Measurements from ENCODE around the gene DHRS2. TPM values are rescaled to one million over a fixed set of nuclear protein-coding genes. Genes with fewer than 3 reads are reported as not detected.

The DHRS2 gene
- polyA plus RNA-seq, 1 of the 3 experiments (the other 2 are of a cell fraction), result 1.2 TPM

- Histone ChIP-seq H3K79me2 (ENCODE audit: insufficient read depth) (no peaks in the 10 kb centered on the region), H3F3A (replicated peaks; ENCODE audit: insufficient read depth) (no peaks in the 10 kb centered on the region), H4K20me1 (ENCODE audit: insufficient read depth) (no peaks in the 10 kb centered on the region), H3K9ac (no peak overlapping the region), H3K4me1 (ENCODE audit: control insufficient read depth in 1 of 2, insufficient read depth in 2 of 2, low read depth in 1 of 2, low read length in 1 of 2) (no peaks in the 10 kb centered on the region; a peak in 1 of 4 replicates), H3K4me3 (ENCODE audit: low read depth in 2 of 2, low read length in 1 of 2) (no peak overlapping the region), H3K27ac (ENCODE audit: low read depth in 2 of 2, low read length in 1 of 2) (no peak overlapping the region), H3K9me3 (no peaks in the 10 kb centered on the region), H2AFZ (ENCODE audit: low read depth) (no peak overlapping the region), H3K4me2 (no peak overlapping the region), H3K36me3 (replicated peaks in 1 of 2; ENCODE audit: control insufficient read depth in 1 of 2, insufficient read depth in 2 of 2, low read length in 1 of 2) (no peaks in the 10 kb centered on the region), H3K27me3 (ENCODE audit: insufficient read depth) (no peaks in the 10 kb centered on the region; the same call in 1 of the 2 replicates), H3K9me2 (no peaks in the 10 kb centered on the region)
- CTCF ChIA-PET, result interaction anchor here (1.9 to 4.6 kb wide), 2 partner anchors 29 to 73 kb away, joined by 5 to 21 read pairs; no protein-coding TSS in a partner anchor
- DNase-seq, result no peak
- POLR2A ChIA-PET, result no interaction called here
- WGBS (ENCODE audit: low lambda C conversion rate), result 51% methylated on average over 5 of the region's 5 CpGs
- TF ChIP-seq IRF3 (IDR thresholded peaks at IDR 0.05; ENCODE audit: low read depth, low read length) (no peak), FOSL2 (IDR thresholded peaks at IDR 0.05; ENCODE audit: borderline replicate concordance, low read depth) (no peak), TAF1 (IDR thresholded peaks at IDR 0.05; ENCODE audit: borderline replicate concordance, low read depth, low read length) (no peak), TCF12 (IDR thresholded peaks at IDR 0.05) (no peak), PBX3 (IDR thresholded peaks at IDR 0.05) (no peak), MEF2A (IDR thresholded peaks at IDR 0.05; ENCODE audit: borderline replicate concordance, low read depth) (no peak), NRF1 (IDR thresholded peaks at IDR 0.05; ENCODE audit: low read depth, low read length) (no peak), RFX5 (IDR thresholded peaks at IDR 0.05; ENCODE audit: low read length) (no peak), FOXJ3 (CRISPR knock-in tag; IDR thresholded peaks at IDR 0.05) (no peak), GABPA (IDR thresholded peaks at IDR 0.05; ENCODE audit: low read depth) (no peak), EZH2phosphoT487 (IDR thresholded peaks at IDR 0.05; ENCODE audit: borderline replicate concordance, low read depth) (no peak), FOXM1 (IDR thresholded peaks at IDR 0.05; ENCODE audit: low read depth) (no peak), TEAD4 (IDR thresholded peaks at IDR 0.05; ENCODE audit: borderline replicate concordance, insufficient read depth) (no peak), CHD2 (IDR thresholded peaks at IDR 0.05; ENCODE audit: low read length, partially characterized antibody) (no peak), SMC3 (IDR thresholded peaks at IDR 0.05; ENCODE audit: low read depth, low read length) (no peak), RAD21 (IDR thresholded peaks at IDR 0.05; ENCODE audit: low read length) (no peak), RCOR1 (IDR thresholded peaks at IDR 0.05; ENCODE audit: low read length) (no peak), RXRA (IDR thresholded peaks at IDR 0.05; ENCODE audit: borderline replicate concordance, low read depth) (no peak)
These were observed 25.4 kb downstream of the DHRS2 start for GRCh38 chr14:23661542-23661941.

GRCh38 chr14:23663127-23663526 lies 27.0 kb downstream of the DHRS2 start:
- no peaks in the 10 kb centered on the region for H4K20me1 ChIP-seq (ENCODE audit: insufficient read depth)
- no peak overlapping the region for H3K9ac ChIP-seq
- no peak overlapping the region for H3K4me3 ChIP-seq (ENCODE audit: low read depth in 2 of 2, low read length in 1 of 2)
- H3K4me2 ChIP-seq, result no peak overlapping the region
- no peak overlapping the region for H2AFZ ChIP-seq (ENCODE audit: low read depth)
- DNase-seq, result no peak
- WGBS (ENCODE audit: low lambda C conversion rate), result 65% methylated on average over 2 of the region's 2 CpGs
- no peaks in the 10 kb centered on the region; a peak in 1 of 4 replicates for H3K4me1 ChIP-seq (ENCODE audit: control insufficient read depth in 1 of 2, insufficient read depth in 2 of 2, low read depth in 1 of 2, low read length in 1 of 2)
- H3K9me2 ChIP-seq, result no peaks in the 10 kb centered on the region
- no peaks in the 10 kb centered on the region for H3K9me3 ChIP-seq
- CTCF ChIA-PET, result interaction anchor here (1.0 to 1.9 kb wide), 2 partner anchors 31 to 74 kb away, joined by 3 to 5 read pairs; no protein-coding TSS in a partner anchor
- no peaks in the 10 kb centered on the region for H3K79me2 ChIP-seq (ENCODE audit: insufficient read depth)
- POLR2A ChIA-PET, result no interaction called here
- no peak overlapping the region for H3K27ac ChIP-seq (ENCODE audit: low read depth in 2 of 2, low read length in 1 of 2)
- no peaks in the 10 kb centered on the region for H3F3A ChIP-seq (replicated peaks; ENCODE audit: insufficient read depth)
- TF ChIP-seq SIN3A (IDR thresholded peaks at IDR 0.05; ENCODE audit: borderline replicate concordance, low read depth, low read length) (no peak), ZBTB33 (IDR thresholded peaks at IDR 0.05; ENCODE audit: borderline replicate concordance, low read depth) (no peak), TCF12 (IDR thresholded peaks at IDR 0.05) (no peak), SMC3 (IDR thresholded peaks at IDR 0.05; ENCODE audit: low read depth, low read length) (no peak), NRF1 (IDR thresholded peaks at IDR 0.05; ENCODE audit: low read depth, low read length) (no peak), FOXM1 (IDR thresholded peaks at IDR 0.05; ENCODE audit: low read depth) (no peak), MEF2A (IDR thresholded peaks at IDR 0.05; ENCODE audit: borderline replicate concordance, low read depth) (no peak)
- H3K36me3 ChIP-seq (replicated peaks in 1 of 2; ENCODE audit: control insufficient read depth in 1 of 2, insufficient read depth in 2 of 2, low read length in 1 of 2), result no peaks in the 10 kb centered on the region
- H3K27me3 ChIP-seq (ENCODE audit: insufficient read depth), result no peaks in the 10 kb centered on the region; the same call in 1 of the 2 replicates

Data from SK-N-SH (cell line).